Endothelial cell of umbilical vein (primary cell): Measurements from ENCODE around the gene DESI2. TPM values are rescaled to one million over a fixed set of nuclear protein-coding genes. Genes with fewer than 3 reads are reported as not detected.

ENCODE experiments used
- BruUV-seq: library from RNA; stranded (reverse); fragments of 400-500 nt; replicated peaks from 2 replicates; lab custom pipeline; 2021; lab: Mats Ljungman, UMichigan
- CTCF ChIA-PET: fragments of 300-600, 350-600 bp; sonication (Branson Sonifier 250); formaldehyde crosslinking; loops from one replicate; lab custom pipeline; 2021; ENCODE audit warnings: antibody characterized with exemption, inconsistent platforms; lab: Charles Lee
- POLR2A ChIA-PET: fragments of 300-600, 350-600 bp; sonication (Branson Sonifier 250); formaldehyde crosslinking; loops from one replicate; lab custom pipeline; 2021; ENCODE audit warnings: antibody characterized with exemption, inconsistent platforms; lab: Charles Lee
- DNase-seq: peaks from one replicate; pipeline ENCODE4 v3.0.0-alpha.2; 2011; ENCODE audit warnings: low read depth, low spot score
- FAIRE-seq: peaks from 2 replicates; lab custom pipeline; 2011; peaks lifted over from hg19 to GRCh38; lab: Jason Lieb, UNC
- H2AFZ ChIP-seq: 2 replicates; pipeline ENCODE4 v1.6.0; 2012; ENCODE audit warnings: low read depth, low read length, control low read depth, inconsistent platforms
- H3K27ac ChIP-seq: 2 replicates; pipeline ENCODE4 v1.5.1; 2011; ENCODE audit warnings: low read depth, mild to moderate bottlenecking, control low read depth, low read length, moderate library complexity; ENCODE audit not compliant: insufficient read depth
- H3K27me3 ChIP-seq, 2 experiments: 2 replicates each; pipeline versions ENCODE4 v1.6.0 to v1.6.1; 2011; ENCODE audit warnings: low read length in 2 of 2, mixed read lengths in 1 of 2; ENCODE audit not compliant: control insufficient read depth in 2 of 2, insufficient read depth in 2 of 2
- H3K36me3 ChIP-seq, 2 experiments: 2 replicates in 1 of 2; 3 replicates in 1 of 2; pipeline ENCODE4 v1.5.1; 2011; ENCODE audit warnings: low read length in 2 of 2, mild to moderate bottlenecking in 1 of 2, moderate library complexity in 1 of 2; ENCODE audit not compliant: control insufficient read depth in 2 of 2, insufficient read depth in 2 of 2; ENCODE audit errors: extremely low read depth in 1 of 2
- H3K4me1 ChIP-seq: 3 replicates; pipeline ENCODE4 v1.5.1; 2011; ENCODE audit warnings: mild to moderate bottlenecking, low read length; ENCODE audit not compliant: control insufficient read depth, insufficient read depth; ENCODE audit errors: extremely low read depth
- H3K4me2 ChIP-seq: 2 replicates; pipeline ENCODE4 v1.6.1; 2011; ENCODE audit warnings: low read length, control low read depth, mixed read lengths; ENCODE audit not compliant: insufficient read depth
- H3K4me3 ChIP-seq, 3 experiments: fragments of 200-600 bp in 1 of 3; sonication (generic), shearing (Covaris generic) in 1 of 3; replicated peaks in 1 of 3; 2 replicates each; pipeline ENCODE4 v1.5.1; 2011 to 2016; ENCODE audit warnings: control low read depth in 3 of 3, low read length in 3 of 3, mild to moderate bottlenecking in 2 of 3, inconsistent platforms in 1 of 3, low read depth in 1 of 3, moderate library complexity in 1 of 3; ENCODE audit not compliant: insufficient read depth in 1 of 3
- H3K79me2 ChIP-seq: 2 replicates; pipeline ENCODE4 v1.6.0; 2012; ENCODE audit warnings: low read length, inconsistent platforms; ENCODE audit not compliant: control insufficient read depth, insufficient read depth
- H3K9ac ChIP-seq: replicated peaks from 2 replicates; pipeline ENCODE3; 2011; ENCODE audit warnings: low read length, control low read depth; ENCODE audit not compliant: insufficient read depth; ENCODE audit errors: extremely low read depth
- H3K9me1 ChIP-seq: replicated peaks from 3 replicates; pipeline ENCODE4 v1.6.0; 2011; ENCODE audit warnings: mild to moderate bottlenecking, low read length; ENCODE audit not compliant: control insufficient read depth, insufficient read depth; ENCODE audit errors: extremely low read depth
- H3K9me3 ChIP-seq: replicated peaks from 2 replicates; pipeline ENCODE4 v1.5.1; 2012; ENCODE audit warnings: low read length, inconsistent platforms; ENCODE audit not compliant: control insufficient read depth, insufficient read depth
- H4K20me1 ChIP-seq: replicated peaks from 2 replicates; pipeline ENCODE3; 2011; ENCODE audit warnings: mild to moderate bottlenecking, low read length; ENCODE audit not compliant: control insufficient read depth, insufficient read depth; ENCODE audit errors: extremely low read depth
- CTCF ChIP-seq, 2 donors: IDR thresholded peaks; 1 replicate in 1 of 2; 2 replicates in 1 of 2; pipeline ENCODE4 v1.5.1; 2011; ENCODE audit warnings: low read length in 2 of 2, mild to moderate bottlenecking in 2 of 2, moderate library complexity in 2 of 2, control low read depth in 1 of 2, inconsistent platforms in 1 of 2, low read depth in 1 of 2; ENCODE audit not compliant: insufficient read depth in 1 of 2; ENCODE audit errors: extremely low read depth in 1 of 2
- EZH2 ChIP-seq: IDR thresholded peaks from 2 replicates; pipeline ENCODE4 v1.6.1; 2012; ENCODE audit warnings: borderline replicate concordance, low read depth, mild to moderate bottlenecking, moderate library complexity, low read length, inconsistent platforms; ENCODE audit not compliant: severe bottlenecking
- FOS ChIP-seq: IDR thresholded peaks from 2 replicates; pipeline ENCODE4 v1.6.1; 2011; ENCODE audit warnings: mild to moderate bottlenecking, low read length, moderate library complexity, borderline replicate concordance; ENCODE audit not compliant: insufficient read depth
- MYC ChIP-seq: IDR thresholded peaks from one replicate; pipeline ENCODE4 v1.6.1; 2011; ENCODE audit warnings: mild to moderate bottlenecking, low read depth, low read length
- dilution Hi-C: fragments of 300-500 bp; cut with MboI; formaldehyde crosslinking; loops from one replicate; pipeline ENCODE4 v1.15.0; 2019; ENCODE audit warnings: low sequenced_read_pairs; ENCODE audit not compliant: extremely low pct_ligation_motif_present
- intact Hi-C: fragments of 100-400 bp; cut with micrococcal nuclease; formaldehyde crosslinking; loops from one replicate; pipeline ENCODE4 v1.10.0; 2022
- polyA plus RNA-seq, 4 experiments: library from polyadenylated mRNA; depleted of rRNA in 3 of 4; stranded (reverse) in 3 of 4; unstranded in 1 of 4; fragments of >200 nt; gene quantifications; 2 replicates each; pipeline versions ENCODE4 v1.2.1 to v1.2.3, GENCODE V29; 2011 to 2012; ENCODE audit warnings: missing spikeins in 1 of 4
- total RNA-seq: library from RNA; stranded (reverse); gene quantifications from 2 replicates; pipeline ENCODE4 v1.2.3, GENCODE V29; 2021

The DESI2 gene
- total and polyA plus RNA-seq, 2 donors (not counting 3 experiments of a cell fraction or from before 2014, with no cell fraction given), result 22.9 to 37.2 TPM

- Histone ChIP-seq H2AFZ (no peak overlapping the region), H3K9ac (no peak overlapping the region), H3K4me3 (no peak overlapping the region), H3K4me2 (no peak overlapping the region), H3K36me3 (peaks cover 0 to 7% of the 10 kb centered on the region in 2 experiments), H3K27me3 (no peaks in the 10 kb centered on the region), H3K4me1 (no peaks in the 10 kb centered on the region), H3K9me3 (no peaks in the 10 kb centered on the region), H3K79me2 (no peaks in the 10 kb centered on the region), H3K27ac (no peak overlapping the region), H4K20me1 (no peaks in the 10 kb centered on the region), H3K9me1 (no peaks in the 10 kb centered on the region)
- intact Hi-C loops, result no loop called here
- dilution Hi-C loops, result no loop called here
- no peak for DNase-seq
- POLR2A ChIA-PET, result no interaction called here
- TF ChIP-seq MYC (no peak), CTCF (IDR thresholded peaks at IDR 0.05; ENCODE audit: extremely low read depth in 1 of 2, insufficient read depth in 1 of 2, low read depth in 1 of 2, low read length in 2 of 2) (no peak), EZH2 (no peak), FOS (no peak)
- FAIRE-seq, result no peak
- BruUV-seq, result no TSS peak
- CTCF ChIA-PET, result interaction anchor here (0.8 to 1.1 kb wide), 2 partner anchors 8 to 56 kb away, joined by 3 read pairs; partner anchors contain the start of gene DESI2
Observed at GRCh38 chr1:244709476-244710368, 56.8 kb downstream of the DESI2 start.
